CD4-positive, alpha-beta T cell treated with Interleukin-2 at 100 ng/mL for 4 hours (primary cell): Measurements from ENCODE around the gene AGAP1.
"Not testable (repeated sequence)": the region's sequence is repeated elsewhere in the genome, so short reads cannot be mapped to it uniquely, and the experiment has no call there.

Experiments used
- DNase-seq: peaks from one replicate; pipeline ENCODE4 v3.0.0-alpha.2; 2020; ENCODE audit warnings: low spot score

AGAP1 gene

DNA sequence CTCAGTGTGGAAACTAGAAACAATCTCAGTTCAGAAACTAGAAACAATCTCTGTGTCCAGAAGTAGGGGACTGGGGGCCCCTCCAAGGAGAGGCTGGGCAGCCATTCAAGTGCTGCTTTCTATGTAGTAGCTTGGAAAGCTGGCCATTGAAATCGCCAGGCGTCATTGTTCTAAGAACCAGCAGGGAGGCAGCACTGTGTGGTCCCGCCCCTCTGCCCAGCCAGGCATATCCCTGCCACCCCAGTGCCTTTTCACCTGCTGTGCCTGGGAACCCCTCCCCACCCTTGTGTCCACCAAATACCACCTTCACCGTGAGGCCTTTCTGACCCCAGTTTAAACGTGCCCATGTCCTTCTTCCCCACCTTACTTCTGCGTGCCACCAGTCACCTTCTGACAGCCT lies 452.7 kb downstream of the AGAP1 start:
- DNase-seq: no peak

DNA sequence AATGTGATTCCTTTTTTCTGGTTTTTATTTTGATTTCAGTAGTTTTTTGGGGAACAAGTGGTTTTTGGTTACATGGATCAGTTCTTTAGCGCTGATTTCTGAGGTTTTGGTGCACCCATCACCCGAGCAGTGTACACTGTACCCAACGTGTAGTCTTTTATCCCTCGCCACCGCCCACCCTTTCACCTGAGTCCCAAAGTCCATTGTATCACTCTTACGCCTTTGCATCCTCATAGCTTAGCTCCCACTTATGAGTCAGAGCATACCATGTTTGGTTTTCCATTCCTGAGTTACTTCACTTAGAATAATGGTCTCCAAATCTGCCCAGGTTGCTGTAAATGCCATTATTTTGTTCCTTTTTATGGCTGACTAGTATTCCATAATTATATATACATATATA lies 453.2 kb downstream of the AGAP1 start:
- not testable (repeated sequence) for DNase-seq

GRCh38 chr2:235949567-235950472 lies 456.0 kb downstream of the AGAP1 start:
- no peak for DNase-seq

DNA sequence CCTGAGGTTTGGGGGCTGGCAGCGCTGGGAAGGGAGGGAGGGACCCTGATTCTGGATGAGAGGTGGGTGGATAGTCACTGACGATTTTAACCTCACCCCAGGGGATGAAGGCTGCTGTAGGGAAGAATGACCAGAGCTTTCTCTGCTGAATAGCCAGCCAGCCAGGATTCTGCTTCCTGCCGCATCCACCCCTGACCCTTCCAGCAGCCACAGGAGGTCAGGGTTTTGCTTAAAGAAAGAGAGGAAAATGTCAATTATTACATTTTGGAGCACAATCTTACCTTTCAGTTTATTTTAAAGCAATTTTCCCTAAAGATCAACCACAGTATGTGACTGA lies 456.6 kb downstream of the AGAP1 start:
- no peak for DNase-seq

DNA sequence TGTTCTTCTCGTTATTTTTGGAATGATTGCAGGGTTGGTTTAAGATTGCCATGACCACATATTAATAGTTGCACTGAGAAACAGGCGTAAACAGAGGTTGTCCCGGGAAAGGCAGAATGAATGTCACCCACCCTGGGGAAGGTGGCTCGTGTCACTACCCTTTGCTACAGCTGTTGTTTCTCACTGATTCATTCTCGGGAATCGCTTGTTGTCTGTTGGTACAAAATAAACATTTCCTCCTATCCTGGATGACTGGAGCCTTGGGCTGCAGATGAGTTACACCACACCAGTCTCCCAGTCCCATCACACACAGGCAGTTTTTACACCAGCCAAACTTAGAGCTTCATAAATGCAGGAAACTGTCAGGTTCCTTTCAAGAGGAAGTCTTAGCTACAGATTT lies 457.6 kb downstream of the AGAP1 start:
- no peak for DNase-seq

DNA sequence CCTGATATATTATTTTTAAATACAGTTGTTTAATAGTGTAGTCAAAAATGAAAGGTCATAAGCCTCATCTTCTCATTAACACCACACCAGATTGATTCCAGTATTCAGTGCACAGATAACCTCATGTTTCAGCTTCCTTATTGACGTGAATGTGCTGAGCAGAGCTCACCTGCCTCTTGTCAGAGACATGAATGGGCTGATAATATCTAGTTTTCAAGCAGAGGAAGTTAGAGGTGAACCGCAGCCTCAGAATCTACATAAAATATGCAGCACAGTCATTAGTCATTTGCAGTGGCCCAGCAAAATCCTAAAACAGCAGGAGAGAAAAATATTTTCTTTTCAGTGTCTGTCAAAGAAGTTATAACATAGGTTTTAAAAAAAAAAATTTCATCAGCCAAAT lies 458.1 kb downstream of the AGAP1 start:
- peak; percentile 23 for DNase-seq

- DNase-seq: no peak
Measured at GRCh38 chr2:235952714-235953113, 458.9 kb downstream of the AGAP1 start.

GRCh38 chr2:235954281-235954680 lies 460.4 kb downstream of the AGAP1 start:
- no peak for DNase-seq

DNA sequence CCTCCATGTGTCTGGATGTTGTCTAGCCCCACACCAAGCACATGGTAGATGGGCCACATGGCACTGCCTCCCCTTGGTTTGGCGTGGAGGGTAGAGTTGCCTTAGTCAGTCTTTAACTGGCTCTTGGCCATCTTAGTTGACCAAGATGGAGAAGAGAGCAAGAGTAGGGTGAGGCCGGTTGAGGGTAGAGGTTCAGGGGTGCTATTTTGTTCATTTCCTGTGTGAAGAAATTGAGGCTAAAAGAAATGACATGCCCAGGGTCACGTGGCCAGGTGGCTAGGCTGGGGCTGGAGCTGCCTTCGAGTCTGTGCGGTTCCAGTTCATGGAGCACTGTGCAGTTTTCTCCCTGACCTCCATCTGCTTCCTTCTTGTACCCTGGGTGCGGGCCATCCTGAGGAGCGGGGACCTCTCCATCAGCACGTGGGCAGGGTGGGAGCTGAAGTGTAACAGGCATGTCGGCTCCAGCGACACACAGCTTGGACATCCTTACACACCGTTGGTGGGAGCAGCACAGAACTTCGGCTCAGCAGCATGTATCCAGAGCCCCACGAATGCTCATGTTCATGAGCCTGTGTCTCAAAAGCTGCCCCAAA lies 461.1 kb downstream of the AGAP1 start:
- no peak for DNase-seq

DNA sequence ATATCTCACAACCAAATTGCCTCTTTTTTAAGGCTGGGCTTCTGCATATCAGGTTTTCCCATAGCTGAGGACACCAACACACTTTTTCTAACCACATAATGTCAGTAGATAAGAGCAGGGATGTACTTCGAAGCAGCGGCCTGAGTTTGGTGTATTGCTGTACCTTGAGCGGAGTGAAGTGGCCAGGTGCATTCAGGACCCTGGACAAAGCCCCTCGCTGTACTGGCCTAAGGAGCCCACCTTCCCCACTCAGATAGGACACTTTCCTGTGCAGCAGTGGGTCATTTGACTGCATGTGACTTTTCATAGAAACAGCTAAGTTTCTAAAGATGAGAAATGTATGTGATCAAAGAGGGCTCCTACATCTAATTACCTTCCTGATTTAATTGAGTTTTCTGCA lies 461.8 kb downstream of the AGAP1 start:
- DNase-seq: no peak

- DNase-seq: no peak
Measured at GRCh38 chr2:235956281-235956970, 462.6 kb downstream of the AGAP1 start.

DNA sequence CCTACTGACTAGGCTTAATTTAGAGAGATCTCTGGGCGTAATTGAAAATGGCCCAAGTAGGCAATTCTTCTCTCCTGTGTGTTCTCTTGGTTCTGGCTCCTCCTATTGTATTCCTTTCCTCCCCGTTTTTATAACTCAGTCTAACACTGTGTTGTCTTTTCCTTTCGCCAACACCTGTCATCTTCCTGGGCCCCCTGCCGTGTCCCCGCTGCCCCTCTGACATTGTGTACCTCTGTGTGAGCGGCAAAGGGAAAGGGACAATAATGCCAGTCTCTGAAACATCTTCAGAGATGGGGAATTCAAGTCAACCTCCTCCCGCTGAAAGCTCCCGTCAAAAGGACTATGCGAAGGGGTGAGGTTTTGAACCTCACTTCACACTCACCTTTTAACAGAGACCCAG lies 463.4 kb downstream of the AGAP1 start:
- no peak for DNase-seq

DNA sequence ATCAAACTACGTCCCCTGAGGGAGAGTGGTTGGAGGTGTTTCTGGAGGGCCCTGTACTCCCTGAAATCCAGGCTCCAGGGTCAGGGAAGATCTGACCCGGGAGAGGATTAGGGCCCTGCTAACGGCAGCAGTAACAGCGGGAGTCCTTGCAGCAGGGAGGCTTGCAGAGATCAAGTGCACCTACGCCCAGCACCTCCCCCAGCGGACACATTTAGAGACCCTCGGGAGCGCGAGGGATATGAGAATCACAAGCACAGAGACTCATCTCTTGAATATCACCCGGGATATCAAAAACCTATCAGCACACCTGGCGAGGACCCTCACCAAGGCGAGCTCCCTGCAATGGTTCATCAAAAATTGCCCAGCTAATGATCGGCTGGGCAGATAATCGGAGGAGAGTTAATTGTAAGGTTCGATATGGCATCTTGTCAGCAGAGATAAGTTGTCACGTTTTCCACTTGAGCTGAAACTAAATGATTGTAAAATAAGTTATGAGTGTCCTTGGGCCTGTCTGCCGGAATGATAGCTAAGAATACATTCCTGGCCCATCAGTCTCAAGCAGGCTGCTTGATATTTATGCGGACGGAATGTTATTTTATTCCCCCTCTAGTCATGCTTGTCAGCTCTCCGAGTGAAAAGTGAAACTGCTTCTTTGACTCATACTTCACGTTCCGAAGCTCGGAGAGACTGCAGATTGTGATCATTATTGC lies 464.5 kb downstream of the AGAP1 start:
- no peak for DNase-seq

DNA sequence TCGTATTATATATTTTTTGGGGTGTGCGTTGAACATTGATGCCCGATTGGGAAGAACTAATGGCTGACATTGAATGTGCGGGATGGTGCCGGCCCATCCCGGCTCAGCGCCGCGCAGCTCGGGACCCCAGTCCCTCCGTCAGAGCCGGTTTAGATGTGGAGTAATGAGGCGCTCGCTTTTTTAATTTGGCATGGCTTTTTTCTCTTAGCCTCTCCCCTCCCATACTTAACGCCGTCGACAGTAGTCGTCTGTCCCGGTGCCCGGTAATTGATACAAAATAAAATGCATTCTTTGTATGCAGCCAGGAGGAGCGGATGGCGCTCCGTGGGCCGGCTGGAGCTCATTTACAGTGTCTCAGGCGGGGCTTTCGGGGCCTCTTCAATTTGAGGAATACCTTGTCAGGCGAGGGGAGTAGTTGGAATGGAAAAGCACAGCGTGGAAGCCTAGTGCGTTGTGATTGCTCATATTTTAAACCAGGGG lies 465.1 kb downstream of the AGAP1 start:
- no peak for DNase-seq

GRCh38 chr2:235960011-235960715 lies 466.3 kb downstream of the AGAP1 start:
- no peak for DNase-seq

- DNase-seq: no peak
Measured at GRCh38 chr2:235960716-235961640, 467.1 kb downstream of the AGAP1 start.

DNA sequence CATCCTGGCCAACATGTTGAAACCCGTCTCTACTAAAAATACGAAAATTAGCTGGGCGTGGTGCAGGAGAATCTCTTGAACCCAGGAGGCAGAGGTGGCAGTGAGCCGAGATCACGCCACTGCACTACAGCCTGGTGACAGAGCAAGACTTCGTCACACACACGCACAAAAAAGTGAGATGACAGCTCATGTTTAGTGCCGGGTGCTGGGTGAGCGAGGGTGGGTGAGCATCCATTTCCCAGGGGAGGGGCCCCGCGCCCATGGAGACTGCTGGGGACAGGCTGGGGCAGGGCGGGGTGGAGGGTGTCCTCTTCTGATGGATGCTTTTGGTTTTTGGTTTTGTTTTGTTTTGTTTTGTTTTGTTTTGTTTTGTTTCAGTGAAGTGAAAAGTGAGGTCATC lies 467.9 kb downstream of the AGAP1 start:
- DNase-seq: no peak

GRCh38 chr2:235963853-235964577 lies 470.2 kb downstream of the AGAP1 start:
- DNase-seq: no peak

DNA sequence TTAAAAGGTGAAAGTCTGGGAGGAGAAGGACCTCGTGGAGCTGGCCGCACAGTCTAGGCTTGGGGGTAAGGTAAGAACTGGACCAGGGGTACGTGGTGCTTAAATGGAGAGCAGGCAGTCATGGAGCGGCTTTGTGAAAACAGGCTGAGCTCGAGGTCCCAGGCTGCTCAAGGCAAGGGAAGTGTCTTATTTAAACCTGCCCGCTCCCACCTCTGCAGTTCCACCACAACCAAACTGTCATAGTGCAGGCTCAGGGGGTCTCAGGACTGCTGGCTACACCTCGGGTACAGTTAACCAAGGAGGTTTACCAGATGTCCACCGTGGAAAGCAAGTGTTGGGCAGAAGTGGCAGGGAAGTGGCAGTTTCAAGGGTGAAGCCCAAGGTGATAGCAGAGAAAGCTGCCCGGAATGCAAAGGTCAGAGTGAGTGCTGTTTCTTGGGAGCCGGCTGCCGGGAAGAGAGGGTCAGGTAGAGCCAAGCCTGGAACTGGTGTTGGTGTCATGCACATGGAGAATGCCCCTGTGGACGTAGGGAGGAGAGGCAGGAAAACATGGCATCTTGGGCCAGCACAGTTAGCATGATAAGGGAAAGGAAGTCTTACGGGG lies 471.0 kb downstream of the AGAP1 start:
- no peak for DNase-seq

- no peak for DNase-seq
Measured at GRCh38 chr2:235966396-235966795, 472.6 kb downstream of the AGAP1 start.
